Endometrium (tissue), 2 donors: Measurements from ENCODE around the gene CAMK2N1.
"Not testable (repeated sequence)": the region's sequence is repeated elsewhere in the genome, so short reads cannot be mapped to it uniquely, and the experiment has no call there.

Source experiments
- FAIRE-seq: peaks from 2 replicates; lab custom pipeline; 2012; peaks lifted over from hg19 to GRCh38; lab: Jason Lieb, UNC
- donor health status: control.
- donor health status: control.

The CAMK2N1 gene

DNA sequence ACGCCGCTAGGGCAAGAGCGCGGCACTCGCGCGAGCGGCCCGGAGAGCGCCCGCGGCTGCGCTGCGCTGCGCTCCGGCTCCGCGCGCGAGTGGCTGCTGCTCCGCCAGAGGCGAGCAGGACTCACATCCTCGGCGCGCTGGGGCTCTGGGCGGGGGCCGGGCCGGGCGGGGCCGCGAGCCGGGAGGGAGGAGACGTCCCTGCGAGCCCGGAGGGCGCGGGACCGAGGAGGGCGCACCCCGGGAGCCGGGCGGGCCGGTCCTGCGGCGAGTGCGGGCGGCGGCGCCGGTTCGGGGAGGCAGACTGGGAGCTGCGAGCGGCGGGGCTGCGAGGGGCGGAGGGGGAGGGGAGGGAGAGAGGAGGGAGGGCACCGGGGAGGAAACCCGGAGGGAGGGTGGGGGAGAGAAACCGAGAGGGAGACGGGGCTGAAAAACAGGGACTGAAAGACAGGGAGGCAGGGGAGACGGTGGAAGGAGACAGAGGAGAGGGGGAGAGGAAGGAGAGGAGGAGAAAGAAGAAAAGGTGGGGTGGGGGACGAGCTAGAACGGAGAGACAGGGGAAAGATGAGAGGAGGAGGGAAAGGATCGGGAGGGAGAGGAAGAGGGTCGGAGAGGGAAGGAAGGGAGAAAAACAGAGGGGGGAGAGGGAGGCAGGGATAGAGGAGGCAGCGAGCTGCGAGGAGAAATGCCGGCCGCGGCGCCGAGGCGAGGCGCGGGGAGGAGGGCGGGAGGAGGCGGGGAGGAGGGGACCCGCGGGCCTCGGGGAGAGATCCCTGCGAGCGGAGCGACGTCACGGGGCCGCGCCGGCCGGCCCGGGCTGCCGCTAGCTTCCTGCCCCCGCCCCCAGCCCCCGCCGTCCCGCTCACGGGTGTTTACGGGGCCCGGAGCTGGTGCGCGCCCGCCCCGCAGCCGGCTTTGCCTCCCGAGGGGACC is at the start of gene CAMK2N1:
Gene CAMK2N1 (minus strand): TSS at position 684 of the 930 bp plus-strand sequence. CDS start 831 bp downstream, outside the sequence.
- FAIRE-seq = no peak

GRCh38 chr1:20534659-20535417 is 48.8 kb upstream of the CAMK2N1 start:
- FAIRE-seq = no peak

DNA sequence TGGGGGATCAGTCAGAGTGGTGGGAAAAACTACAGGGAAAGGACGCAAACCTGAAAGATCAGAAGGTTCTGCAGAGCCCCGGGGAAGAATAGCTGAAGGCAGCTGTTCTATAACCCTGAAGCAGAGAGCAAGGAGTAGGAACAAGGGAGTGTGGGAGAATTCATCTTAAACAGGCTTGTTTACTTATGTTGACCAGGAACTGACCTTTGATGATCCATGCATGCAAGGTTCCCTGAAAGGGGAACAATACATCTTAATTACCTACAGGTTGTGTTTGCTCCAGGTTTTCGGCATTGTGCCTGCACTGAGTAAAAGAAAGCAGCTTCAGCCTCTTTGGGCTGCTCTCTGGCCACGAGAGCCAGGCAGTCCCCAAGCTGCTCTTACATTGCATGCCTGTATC is 47.6 kb upstream of the CAMK2N1 start:
- no peak for FAIRE-seq

DNA sequence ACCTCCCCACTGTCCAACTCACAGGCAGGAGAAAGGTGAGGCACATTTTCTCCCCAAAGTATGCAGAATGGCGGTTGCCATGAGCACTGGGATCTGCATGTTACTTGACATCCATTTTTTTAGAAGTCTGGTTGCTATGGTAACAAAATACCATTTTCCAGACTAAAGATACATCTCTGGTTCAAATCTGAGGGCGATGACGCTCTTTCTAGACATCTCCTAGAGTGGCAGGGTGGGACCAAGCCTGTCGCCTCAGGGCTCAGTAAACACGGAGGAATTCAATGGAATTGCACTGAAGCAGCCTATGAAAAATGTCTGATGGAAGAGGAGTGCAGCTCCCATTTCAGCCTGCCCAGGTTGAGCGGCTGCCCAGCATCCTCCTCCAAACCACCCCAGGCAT is 44.9 kb upstream of the CAMK2N1 start:
- FAIRE-seq = no peak

DNA sequence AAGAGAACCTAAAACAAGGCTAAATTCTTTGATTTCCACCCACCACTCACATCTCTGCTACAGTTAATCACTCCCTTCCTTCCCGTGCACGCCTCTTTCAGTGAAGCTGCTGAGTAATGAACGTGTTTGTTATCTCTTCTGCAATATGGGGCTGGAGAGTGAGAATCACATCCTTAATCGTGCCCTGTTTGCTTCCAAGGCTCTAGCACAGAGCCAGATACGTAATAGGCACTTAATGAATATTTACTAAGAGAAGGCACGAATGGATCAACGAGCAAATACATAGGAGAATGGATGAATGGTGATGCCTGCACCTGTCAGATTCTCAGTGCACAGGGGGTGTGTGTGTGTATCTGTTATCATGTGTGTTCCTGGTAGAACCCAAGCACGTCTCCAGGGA is 44.3 kb upstream of the CAMK2N1 start:
- no peak for FAIRE-seq

DNA sequence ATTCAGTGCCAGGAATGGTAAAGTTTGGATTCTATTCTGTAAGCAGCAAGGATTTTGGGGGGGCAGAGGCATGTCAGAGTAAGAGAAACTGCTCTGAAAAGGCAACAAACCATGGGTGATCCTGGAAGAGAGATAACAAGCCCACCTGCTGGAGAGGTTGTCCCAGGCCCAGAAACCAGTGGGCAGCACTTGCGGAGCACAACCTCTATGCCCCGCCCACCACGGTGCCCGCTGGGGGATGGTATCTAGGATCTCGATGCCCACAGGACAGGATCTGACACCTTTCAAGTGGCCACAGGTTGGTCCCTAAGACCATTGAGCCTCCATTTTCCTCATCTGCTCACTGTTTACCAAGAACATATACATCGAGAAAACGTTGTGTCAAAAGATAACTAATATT is 42.2 kb upstream of the CAMK2N1 start:
- no peak for FAIRE-seq

- FAIRE-seq = no peak
Observed at GRCh38 chr1:20526267-20526666, 40.3 kb upstream of the CAMK2N1 start.

DNA sequence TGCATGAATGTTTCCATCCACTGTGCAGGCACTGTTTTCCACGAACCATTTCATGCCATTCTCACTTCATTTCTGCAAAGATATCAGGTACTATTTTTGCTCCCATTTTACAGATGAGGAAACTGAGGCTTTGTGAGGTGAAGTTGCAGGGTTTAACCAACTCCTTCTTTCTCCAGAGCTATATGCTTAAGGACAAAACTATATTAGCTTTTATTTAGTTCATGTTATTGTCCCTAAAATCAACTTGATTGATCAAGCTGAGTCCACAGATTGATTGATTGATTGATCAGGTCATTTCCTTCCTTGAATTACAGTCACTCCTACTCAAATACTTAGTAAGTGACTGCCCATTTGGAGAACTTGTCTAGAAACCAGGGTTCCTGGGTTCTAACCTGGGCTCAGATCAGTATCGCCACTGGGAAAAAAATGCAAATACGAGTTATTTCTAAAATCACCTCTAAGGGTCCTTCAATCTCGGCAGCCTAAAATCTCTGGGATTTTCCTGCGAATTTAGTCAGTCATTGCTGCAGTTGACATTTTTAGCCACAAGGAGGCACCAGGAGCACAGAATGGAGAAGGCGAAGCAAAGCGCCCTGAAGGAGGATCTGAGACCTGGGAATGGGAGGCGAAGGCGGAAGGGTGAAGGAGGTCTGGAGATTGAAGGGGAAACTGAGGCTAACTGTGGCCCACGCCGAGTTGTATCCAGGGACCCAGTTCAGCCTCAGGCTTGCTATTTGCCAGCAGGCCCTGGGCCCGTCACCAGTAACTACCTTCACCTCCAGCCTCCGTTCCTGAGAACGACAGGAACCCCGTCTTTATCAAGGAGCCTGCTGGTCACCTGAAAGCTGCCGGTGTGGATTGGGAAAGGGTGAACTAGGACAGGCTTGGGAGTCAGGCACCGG is 36.2 kb upstream of the CAMK2N1 start:
- FAIRE-seq = peak; percentile 29

- FAIRE-seq = not testable (repeated sequence)
Observed at GRCh38 chr1:20519609-20520262, 33.7 kb upstream of the CAMK2N1 start.

GRCh38 chr1:20511518-20512428 is 25.8 kb upstream of the CAMK2N1 start:
- no peak for FAIRE-seq

- FAIRE-seq = no peak
Observed at GRCh38 chr1:20508411-20508771, 22.4 kb upstream of the CAMK2N1 start.

- no peak for FAIRE-seq
Observed at GRCh38 chr1:20507564-20508410, 21.8 kb upstream of the CAMK2N1 start, which contains the start of gene MUL1. Gene MUL1 (minus strand): TSS chr1:20508151. CDS start chr1:20508024, 127 bp downstream.

- no peak for FAIRE-seq
Observed at GRCh38 chr1:20507248-20507563, 21.2 kb upstream of the CAMK2N1 start.

DNA sequence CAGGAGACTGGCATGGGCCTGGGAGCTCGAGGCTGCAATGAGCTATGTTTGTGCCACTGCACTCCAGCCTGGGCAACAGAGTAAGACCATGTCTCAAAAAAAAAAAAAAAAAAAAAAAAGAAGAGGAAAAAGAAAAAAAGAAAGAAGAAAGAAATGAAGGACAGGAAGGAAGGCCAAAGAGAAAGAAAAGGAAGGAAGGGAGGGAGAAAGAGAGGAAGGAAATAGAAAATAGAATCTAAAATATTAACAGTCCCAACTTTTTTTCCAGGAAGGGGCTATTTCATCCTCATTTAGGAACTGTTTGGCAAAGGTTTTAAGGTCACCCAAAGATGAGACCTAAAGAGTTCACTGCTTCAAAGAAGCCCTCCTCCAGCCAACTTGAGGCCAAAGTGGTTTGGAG is 19.5 kb upstream of the CAMK2N1 start:
- FAIRE-seq = no peak

DNA sequence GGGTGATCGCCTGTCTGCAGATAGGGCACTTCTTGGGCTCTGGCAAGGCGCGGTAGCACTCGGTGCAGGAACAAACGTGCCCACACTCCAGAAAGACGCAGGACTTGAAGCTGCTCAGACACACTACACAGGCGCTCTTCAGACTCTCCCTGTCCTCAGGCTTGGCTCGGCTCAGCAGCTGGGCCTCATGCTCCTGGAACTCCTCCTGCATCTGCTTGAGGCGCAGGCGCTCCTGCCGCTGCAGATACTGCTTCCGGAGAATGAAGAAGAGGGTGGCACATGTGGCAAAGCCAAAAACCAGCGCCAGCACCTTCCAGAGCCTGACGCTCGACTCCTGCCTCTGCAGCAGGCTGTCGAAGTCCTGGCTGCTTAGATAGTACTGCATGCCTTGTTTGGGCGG is 14.7 kb upstream of the CAMK2N1 start:
- FAIRE-seq = no peak

DNA sequence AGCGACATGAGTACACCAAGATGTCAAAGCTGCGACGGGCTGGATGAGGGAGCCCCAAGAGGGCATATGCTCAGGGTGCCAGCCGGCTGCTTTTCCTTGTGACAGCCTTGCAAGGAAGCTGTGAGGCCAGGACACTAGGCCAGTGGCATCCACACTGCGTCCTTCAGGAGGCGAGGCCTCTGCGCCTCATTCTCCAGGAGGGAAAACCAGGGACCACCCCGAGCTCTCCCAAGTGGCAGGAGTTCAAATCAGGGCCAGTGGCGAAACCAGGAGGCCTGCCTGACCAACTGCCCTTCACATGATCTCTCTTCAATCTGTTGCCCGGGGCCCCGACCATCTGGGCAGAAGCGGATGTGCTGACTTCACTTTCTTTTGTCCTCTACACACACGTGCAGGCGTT is 13.7 kb upstream of the CAMK2N1 start:
- FAIRE-seq = no peak

- FAIRE-seq = no peak
Observed at GRCh38 chr1:20499105-20499504, 13.1 kb upstream of the CAMK2N1 start.

DNA sequence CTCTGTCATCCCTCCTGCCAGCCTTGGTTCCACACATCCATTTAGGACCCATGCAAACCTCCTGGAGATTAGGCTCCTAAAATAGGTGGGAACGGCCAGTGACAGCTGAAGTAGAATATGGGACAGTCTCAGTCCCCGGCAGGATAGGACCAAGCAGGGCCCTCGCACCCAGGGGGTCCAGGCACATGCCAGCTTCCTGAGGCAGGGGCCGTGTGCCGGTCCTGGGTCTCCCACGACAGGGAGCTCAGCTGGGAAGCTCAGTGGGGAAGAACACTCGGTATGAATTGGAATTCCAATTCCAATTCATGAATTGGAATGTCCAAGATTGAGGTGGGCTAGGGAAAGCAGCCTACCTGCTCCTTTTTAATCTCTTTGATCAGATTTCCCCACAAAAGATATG is 12.1 kb upstream of the CAMK2N1 start:
- no peak for FAIRE-seq

DNA sequence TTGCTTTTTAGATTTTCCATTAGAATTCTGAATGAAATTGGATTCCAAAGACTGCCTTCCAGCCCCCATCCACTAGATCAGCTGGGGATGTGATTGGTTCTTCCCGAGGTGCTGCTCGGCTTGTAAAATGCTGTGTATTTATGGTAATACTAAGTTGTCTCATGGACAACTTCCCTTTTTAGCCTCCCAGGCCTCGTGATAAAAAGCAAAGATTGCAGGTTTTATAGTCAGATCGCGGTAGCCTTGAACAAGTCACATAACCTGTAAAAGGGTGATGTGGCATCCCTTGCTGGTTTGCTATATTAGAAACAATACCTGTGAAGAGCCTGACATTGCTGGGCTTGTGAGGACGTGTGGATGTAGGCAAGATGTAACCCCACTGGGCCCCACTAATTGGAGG is 11.5 kb upstream of the CAMK2N1 start:
- FAIRE-seq = no peak
